NCI-H226 (cell line): ENCODE data around the gene GPATCH8.

ENCODE experiments used
- DNase-seq: peaks from one replicate; pipeline ENCODE4 v3.0.0-alpha.2; 2015

GPATCH8 gene

GRCh38 chr17:44448412-44448811 is 54.8 kb downstream of the GPATCH8 start:
- no peak for DNase-seq

- peak; percentile 3 for DNase-seq
Measured at GRCh38 chr17:44444735-44445105, 58.5 kb downstream of the GPATCH8 start.

- DNase-seq, result no peak
Measured at GRCh38 chr17:44442806-44443205, 60.4 kb downstream of the GPATCH8 start.

DNA sequence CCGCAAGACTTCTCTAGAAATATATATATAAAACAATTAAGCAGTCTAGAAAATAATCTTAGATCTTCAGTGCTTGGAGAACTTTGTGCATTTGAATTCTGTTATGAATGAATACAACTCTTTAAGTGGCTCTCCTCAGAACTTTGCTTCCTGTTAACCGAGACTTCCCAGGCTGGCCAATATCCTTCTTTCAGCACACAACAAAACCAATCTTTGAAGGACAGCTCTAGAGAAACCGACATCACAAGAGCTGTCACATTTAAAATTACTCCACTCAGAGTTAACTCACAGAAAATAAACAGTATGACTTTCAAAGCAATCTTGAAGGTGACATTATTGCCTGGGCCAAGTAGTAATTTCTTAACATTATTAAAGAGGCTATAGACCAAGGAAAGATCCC is 64.0 kb downstream of the GPATCH8 start:
- no peak for DNase-seq

GRCh38 chr17:44438636-44439035 is 64.6 kb downstream of the GPATCH8 start:
- no peak for DNase-seq

- DNase-seq, result no peak
Measured at GRCh38 chr17:44436336-44436735, 66.9 kb downstream of the GPATCH8 start.

GRCh38 chr17:44432254-44433157 is 70.7 kb downstream of the GPATCH8 start:
- DNase-seq, result no peak

GRCh38 chr17:44424828-44425461 is 78.3 kb downstream of the GPATCH8 start:
- no peak for DNase-seq

DNA sequence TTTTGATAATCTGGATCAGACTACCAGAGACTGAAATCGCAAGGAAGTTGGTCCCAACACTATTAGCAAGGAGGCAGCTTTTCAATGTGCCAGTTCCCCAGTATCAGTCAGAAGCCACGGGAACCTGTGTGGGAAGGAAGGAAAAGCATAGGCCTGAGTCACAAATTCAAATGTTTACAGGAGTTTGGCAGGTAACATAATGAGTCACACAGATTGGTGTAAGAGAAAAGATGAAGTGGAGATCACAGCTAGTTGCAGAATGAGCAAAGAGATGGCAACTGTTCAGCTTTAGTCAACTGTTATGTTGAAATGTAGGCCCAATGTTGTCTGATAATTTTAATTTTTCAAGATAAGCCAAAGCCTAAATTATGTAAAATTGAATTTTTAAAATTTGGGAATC is 85.7 kb downstream of the GPATCH8 start:
- DNase-seq, result peak; percentile 89

DNA sequence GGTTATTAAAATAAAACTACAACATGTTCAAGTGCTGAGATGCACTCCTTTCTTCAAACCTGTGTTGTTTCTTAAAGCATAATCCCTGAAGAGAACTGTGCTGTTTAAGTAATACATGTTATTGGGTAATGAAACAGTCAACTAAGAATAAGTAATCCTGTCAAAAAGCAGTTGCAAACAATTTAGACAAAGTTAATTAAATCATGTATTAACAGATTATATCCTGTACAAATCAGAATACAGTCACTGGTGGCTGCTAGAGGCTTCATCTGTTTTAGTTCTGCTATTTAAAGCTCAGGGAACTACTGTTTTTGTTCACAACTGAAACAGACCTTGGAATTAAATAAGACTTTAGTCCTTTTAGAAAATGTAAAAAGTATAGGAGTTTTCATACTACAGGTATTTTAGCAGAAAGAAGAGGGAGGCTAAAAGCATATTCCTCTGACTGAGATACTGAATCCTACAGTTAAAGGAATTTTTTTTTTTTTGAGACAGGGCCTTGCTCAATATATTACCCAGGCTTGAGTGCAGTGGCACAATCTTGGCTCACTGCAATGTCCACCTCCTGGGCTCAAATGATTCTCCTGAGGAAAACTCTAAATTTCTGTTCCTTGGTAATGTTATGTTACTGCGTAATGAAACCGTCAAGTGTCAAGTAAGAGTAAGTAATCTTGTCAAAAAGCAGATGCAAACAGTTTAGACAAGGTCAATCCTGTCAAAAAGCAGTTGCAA is 86.5 kb downstream of the GPATCH8 start:
- no peak for DNase-seq

DNA sequence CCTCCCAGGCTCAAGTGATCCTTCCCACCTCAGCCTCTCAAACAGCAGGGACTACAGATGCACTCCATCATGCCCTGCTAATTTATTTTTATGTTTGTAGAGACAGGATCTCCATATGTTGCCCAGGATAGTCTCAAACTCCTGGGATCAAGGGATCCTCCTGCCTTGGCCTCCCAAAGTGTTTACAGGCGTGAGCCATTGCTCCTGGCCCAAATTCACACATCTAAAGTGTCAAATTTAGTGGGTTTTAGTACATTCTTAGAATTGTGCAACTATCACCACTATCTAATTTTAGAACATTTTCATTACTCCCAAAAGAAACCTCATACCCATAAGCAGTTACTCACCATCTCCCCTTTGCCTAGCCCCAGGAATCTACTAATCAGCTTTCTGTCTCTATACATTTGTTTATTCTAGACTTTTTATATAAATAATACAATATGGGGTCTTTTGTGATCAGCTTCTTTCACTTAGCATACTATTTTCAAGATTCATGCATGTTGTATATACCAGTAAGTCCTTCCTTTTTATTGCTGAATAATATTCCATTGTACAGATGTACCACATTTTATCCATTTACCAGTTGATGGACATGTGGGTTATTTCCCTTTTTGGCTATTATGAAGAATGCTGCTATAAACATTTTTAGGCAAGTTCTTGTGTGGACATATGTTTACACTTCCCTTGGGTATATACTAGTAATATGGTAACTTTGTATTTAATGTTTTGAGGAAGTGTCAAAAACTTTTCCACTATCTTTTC is 88.6 kb downstream of the GPATCH8 start:
- DNase-seq, result no peak

GRCh38 chr17:44409309-44410028 is 93.7 kb downstream of the GPATCH8 start:
- DNase-seq, result no peak

DNA sequence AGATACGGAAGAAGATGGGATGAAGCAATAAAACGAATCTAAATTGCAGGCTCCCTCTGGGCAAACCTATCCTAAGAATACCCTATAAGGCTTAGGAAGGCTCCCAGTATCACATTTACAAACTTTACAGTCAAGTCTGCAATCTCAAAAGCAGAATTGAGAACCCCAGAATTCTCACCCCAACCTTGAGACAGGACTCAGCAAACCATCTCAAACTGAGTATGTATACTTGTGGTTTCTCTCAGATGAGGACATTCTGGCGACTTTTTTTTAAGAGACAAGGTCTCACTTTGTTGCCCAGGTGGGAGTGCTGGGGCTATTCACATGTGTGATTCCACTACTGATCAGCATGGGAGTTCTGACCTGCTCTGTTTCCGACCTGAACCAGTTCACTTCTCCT is 94.4 kb downstream of the GPATCH8 start:
- no peak for DNase-seq

DNA sequence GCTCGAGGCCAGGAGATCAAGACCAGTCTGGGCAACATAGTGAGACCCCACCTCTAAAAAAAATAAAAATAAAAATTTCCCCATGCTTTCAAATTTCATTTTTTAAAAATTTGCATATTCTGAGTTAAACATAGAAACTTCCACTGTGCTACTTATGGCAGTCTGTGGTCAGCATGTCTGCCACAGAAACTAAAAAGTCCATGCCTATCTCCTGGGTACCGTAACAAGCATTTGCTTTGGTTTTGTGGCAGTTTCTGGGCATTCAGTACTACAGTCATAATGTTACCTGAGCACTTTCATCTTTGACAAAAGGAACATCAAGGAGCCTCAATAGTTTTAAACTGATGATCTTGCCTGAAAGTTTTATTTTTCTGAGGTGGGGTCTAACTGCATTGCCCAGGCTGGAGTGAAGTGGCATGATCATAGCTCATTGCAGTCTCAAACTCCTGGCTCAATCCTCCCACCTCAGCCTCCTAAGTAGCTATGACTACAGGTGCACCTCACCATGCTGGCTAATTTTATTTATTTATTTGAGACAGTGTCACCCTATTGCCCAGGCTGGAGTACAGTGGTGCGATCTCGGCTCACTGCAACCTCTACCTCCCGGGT is 100.5 kb downstream of the GPATCH8 start:
- no peak for DNase-seq

DNA sequence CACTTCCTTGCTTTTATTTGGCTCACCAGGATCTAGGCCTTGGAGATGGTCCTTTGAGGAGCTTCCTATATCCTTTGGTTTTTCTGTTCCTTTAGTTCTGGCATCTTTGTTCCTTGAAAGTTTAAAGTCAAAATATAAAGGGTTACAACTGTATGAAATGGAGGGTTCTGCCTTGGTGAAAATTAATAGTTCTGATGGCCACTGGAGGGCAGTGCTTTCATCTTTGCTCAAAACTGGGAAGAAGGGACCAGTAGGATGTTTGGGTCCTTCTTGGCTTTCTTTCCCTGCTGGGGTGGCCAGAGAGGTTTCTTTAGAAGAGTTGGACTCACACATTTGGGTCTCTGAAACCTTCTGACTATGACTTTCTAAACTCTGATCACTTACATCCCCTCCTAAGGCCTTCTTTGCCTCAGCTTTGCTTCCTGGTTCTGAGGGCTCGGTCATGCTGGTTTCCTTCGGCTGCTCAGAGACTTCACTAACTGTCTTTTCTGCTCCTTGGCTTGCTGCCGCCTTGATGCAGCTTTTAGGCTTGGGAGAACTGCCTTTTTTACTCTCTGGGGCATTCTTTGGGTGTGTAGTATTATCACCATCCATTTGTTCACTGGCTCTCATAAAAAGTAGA is 102.9 kb downstream of the GPATCH8 start:
- no peak for DNase-seq

DNA sequence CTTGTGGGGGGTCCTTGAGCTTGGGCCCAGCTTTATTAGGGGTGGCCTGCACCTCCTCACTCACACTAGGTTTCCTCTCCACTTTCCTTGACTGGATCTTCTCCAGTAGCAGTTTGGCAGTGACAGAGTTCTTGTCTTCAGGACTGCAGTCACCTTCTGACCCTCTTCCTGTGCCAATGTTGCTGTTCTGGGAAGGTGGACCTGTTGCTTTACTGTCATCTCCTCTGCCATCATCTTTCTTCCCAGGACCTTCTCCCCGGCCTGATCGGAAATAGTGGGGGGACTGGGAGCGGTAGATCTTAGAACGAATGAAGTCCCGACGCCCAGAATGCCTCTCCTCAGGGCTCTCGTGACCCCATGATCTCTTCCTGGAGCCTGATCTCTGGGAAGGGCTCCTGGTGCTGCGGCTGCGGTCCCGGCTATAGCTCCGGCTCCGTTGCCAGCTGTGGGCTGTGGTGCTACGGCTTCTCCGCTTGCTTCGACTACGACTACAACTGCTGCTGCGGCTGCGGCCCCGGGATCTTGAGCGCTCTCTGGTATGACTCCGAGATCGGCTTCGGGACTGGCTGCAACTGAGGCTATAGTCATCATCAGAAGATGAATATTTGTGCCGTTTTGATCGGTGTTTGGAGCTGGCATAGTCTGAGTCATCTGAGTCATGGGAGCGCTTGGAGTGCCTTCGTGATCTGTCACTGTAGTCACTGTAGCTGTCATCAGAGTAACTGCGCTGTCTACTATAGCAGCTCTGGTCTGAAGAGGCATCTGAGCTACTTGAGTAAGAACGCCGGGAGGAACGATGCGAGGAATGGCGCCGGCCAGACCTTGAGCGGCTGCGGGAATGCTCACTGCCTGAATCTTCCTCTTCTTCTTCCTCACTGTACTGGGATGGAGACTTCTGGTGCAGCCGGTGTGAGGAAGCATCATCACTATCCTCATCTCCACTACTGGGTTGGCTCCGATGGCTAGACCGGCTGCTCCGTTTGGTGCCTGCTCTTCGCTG is 104.2 kb downstream of the GPATCH8 start:
- no peak for DNase-seq

GRCh38 chr17:44397479-44398440 is 105.4 kb downstream of the GPATCH8 start:
- no peak for DNase-seq

- DNase-seq, result no peak
Measured at GRCh38 chr17:44396946-44397345, 106.3 kb downstream of the GPATCH8 start.

- DNase-seq, result no peak
Measured at GRCh38 chr17:44394833-44395232, 108.4 kb downstream of the GPATCH8 start.
